Measurements from ENCODE around the gene BCAS3.

Gene BCAS3

GRCh38 chr17:60712675-60713074 is 35.0 kb downstream of the BCAS3 start:
- Histone ChIP-seq H3K27me3 (ENCODE audit: insufficient read depth, low read length) (no peaks in the 10 kb centered on the region), H3K4me3 (ENCODE audit: low read depth, low read length) (no peak overlapping the region), H4K8ac (ENCODE audit: low read depth, low read length) (no peak overlapping the region), H2BK5ac (ENCODE audit: low read depth, low read length, poor library complexity) (no peak overlapping the region), H3K79me2 (ENCODE audit: control insufficient read depth, insufficient read depth, low read length, poor library complexity) (no peaks in the 10 kb centered on the region), H3K27ac (ENCODE audit: low read depth, low read length) (no peak overlapping the region), H3K79me1 (ENCODE audit: low read length) (no peaks in the 10 kb centered on the region), H3K9me3 (ENCODE audit: insufficient read depth, low read depth, low read length) (no peaks in the 10 kb centered on the region), H2BK12ac (ENCODE audit: low read length) (no peak overlapping the region), H3K4me2 (ENCODE audit: low read length) (no peak overlapping the region), H3K9ac (ENCODE audit: low read length) (no peak overlapping the region), H2AFZ (ENCODE audit: insufficient read depth, low read length, poor library complexity) (no peak overlapping the region), H2AK5ac (ENCODE audit: low read length) (no peak overlapping the region), H4K12ac (ENCODE audit: low read depth, low read length) (no peak overlapping the region), H3K4ac (ENCODE audit: low read depth, low read length) (no peak overlapping the region), H4K91ac (ENCODE audit: low read depth, low read length) (no peak overlapping the region), H3K23ac (ENCODE audit: low read length) (no peak overlapping the region), H3K4me1 (ENCODE audit: control insufficient read depth in 1 of 2, insufficient read depth in 2 of 2, low read length in 2 of 2) (no peaks in the 10 kb centered on the region), H3K36me3 (ENCODE audit: control insufficient read depth in 1 of 2, insufficient read depth in 2 of 2, low read length in 2 of 2) (peaks cover 2 to 3% of the 10 kb centered on the region in 2 experiments), H3K14ac (ENCODE audit: low read length) (no peak overlapping the region), H2BK120ac (ENCODE audit: insufficient read depth, low read length, poor library complexity) (no peak overlapping the region), H3K18ac (ENCODE audit: low read length) (no peak overlapping the region)
- WGBS (ENCODE audit: extremely low coverage, insufficient coverage, insufficient read length) = no CpG with 5 or more reads among the region's 2 CpGs
- no peak for DNase-seq

- Histone ChIP-seq H2AK5ac (ENCODE audit: low read length) (no peak overlapping the region), H3K4me3 (ENCODE audit: low read depth, low read length) (no peak overlapping the region), H2AFZ (ENCODE audit: insufficient read depth, low read length, poor library complexity) (no peak overlapping the region), H4K8ac (ENCODE audit: low read depth, low read length) (no peak overlapping the region), H4K12ac (ENCODE audit: low read depth, low read length) (no peak overlapping the region), H3K23ac (ENCODE audit: low read length) (no peak overlapping the region), H3K36me3 (ENCODE audit: control insufficient read depth in 1 of 2, insufficient read depth in 2 of 2, low read length in 2 of 2) (peaks cover 1 to 2% of the 10 kb centered on the region in 2 experiments), H3K27me3 (ENCODE audit: insufficient read depth, low read length) (no peaks in the 10 kb centered on the region), H3K18ac (ENCODE audit: low read length) (no peak overlapping the region), H2BK120ac (ENCODE audit: insufficient read depth, low read length, poor library complexity) (no peak overlapping the region), H2BK12ac (ENCODE audit: low read length) (no peak overlapping the region), H3K4me2 (ENCODE audit: low read length) (no peak overlapping the region), H3K4ac (ENCODE audit: low read depth, low read length) (no peak overlapping the region), H2BK5ac (ENCODE audit: low read depth, low read length, poor library complexity) (no peak overlapping the region), H3K14ac (ENCODE audit: low read length) (no peak overlapping the region), H3K79me1 (ENCODE audit: low read length) (no peaks in the 10 kb centered on the region), H3K9ac (ENCODE audit: low read length) (no peak overlapping the region), H4K91ac (ENCODE audit: low read depth, low read length) (no peak overlapping the region), H3K9me3 (ENCODE audit: insufficient read depth, low read depth, low read length) (no peaks in the 10 kb centered on the region), H3K4me1 (ENCODE audit: control insufficient read depth in 1 of 2, insufficient read depth in 2 of 2, low read length in 2 of 2) (no peaks in the 10 kb centered on the region), H3K79me2 (ENCODE audit: control insufficient read depth, insufficient read depth, low read length, poor library complexity) (no peaks in the 10 kb centered on the region), H3K27ac (ENCODE audit: low read depth, low read length) (no peak overlapping the region)
- WGBS (ENCODE audit: extremely low coverage, insufficient coverage, insufficient read length) = no CpG with 5 or more reads among the region's 2 CpGs
- no peak for DNase-seq
Measured at GRCh38 chr17:60713608-60714007, 36.0 kb downstream of the BCAS3 start.

- H3K79me2 ChIP-seq (ENCODE audit: control insufficient read depth, insufficient read depth, low read length, poor library complexity) = no peaks in the 10 kb centered on the region
- H3K4ac ChIP-seq (ENCODE audit: low read depth, low read length) = no peak overlapping the region
- no peak overlapping the region for H3K27ac ChIP-seq (ENCODE audit: low read depth, low read length)
- no peak overlapping the region for H4K8ac ChIP-seq (ENCODE audit: low read depth, low read length)
- H3K18ac ChIP-seq (ENCODE audit: low read length) = no peak overlapping the region
- no peaks in the 10 kb centered on the region for H3K4me1 ChIP-seq (ENCODE audit: control insufficient read depth in 1 of 2, insufficient read depth in 2 of 2, low read length in 2 of 2)
- no peak overlapping the region for H2BK120ac ChIP-seq (ENCODE audit: insufficient read depth, low read length, poor library complexity)
- no peak overlapping the region for H4K12ac ChIP-seq (ENCODE audit: low read depth, low read length)
- H3K4me3 ChIP-seq (ENCODE audit: low read depth, low read length) = no peak overlapping the region
- no peaks in the 10 kb centered on the region for H3K27me3 ChIP-seq (ENCODE audit: insufficient read depth, low read length)
- no peak overlapping the region for H3K23ac ChIP-seq (ENCODE audit: low read length)
- no peak overlapping the region for H2AFZ ChIP-seq (ENCODE audit: insufficient read depth, low read length, poor library complexity)
- no peak for DNase-seq
- H2BK5ac ChIP-seq (ENCODE audit: low read depth, low read length, poor library complexity) = no peak overlapping the region
- H2BK12ac ChIP-seq (ENCODE audit: low read length) = no peak overlapping the region
- no peaks in the 10 kb centered on the region for H3K36me3 ChIP-seq (ENCODE audit: control insufficient read depth in 1 of 2, insufficient read depth in 2 of 2, low read length in 2 of 2)
- no peak overlapping the region for H3K14ac ChIP-seq (ENCODE audit: low read length)
- no peaks in the 10 kb centered on the region for H3K9me3 ChIP-seq (ENCODE audit: insufficient read depth, low read depth, low read length)
- WGBS (ENCODE audit: extremely low coverage, insufficient coverage, insufficient read length) = no CpG with 5 or more reads among the region's 1 CpG
- no peak overlapping the region for H4K91ac ChIP-seq (ENCODE audit: low read depth, low read length)
- H3K4me2 ChIP-seq (ENCODE audit: low read length) = no peak overlapping the region
- no peak overlapping the region for H2AK5ac ChIP-seq (ENCODE audit: low read length)
- H3K79me1 ChIP-seq (ENCODE audit: low read length) = no peaks in the 10 kb centered on the region
- H3K9ac ChIP-seq (ENCODE audit: low read length) = no peak overlapping the region
Measured at GRCh38 chr17:60716766-60717165, 39.1 kb downstream of the BCAS3 start.

- no peak overlapping the region for H2BK12ac ChIP-seq (ENCODE audit: low read length)
- H3K9ac ChIP-seq (ENCODE audit: low read length) = no peak overlapping the region
- no peaks in the 10 kb centered on the region for H3K36me3 ChIP-seq (ENCODE audit: control insufficient read depth in 1 of 2, insufficient read depth in 2 of 2, low read length in 2 of 2)
- no peak overlapping the region for H2AFZ ChIP-seq (ENCODE audit: insufficient read depth, low read length, poor library complexity)
- H4K91ac ChIP-seq (ENCODE audit: low read depth, low read length) = no peak overlapping the region
- H3K79me2 ChIP-seq (ENCODE audit: control insufficient read depth, insufficient read depth, low read length, poor library complexity) = no peaks in the 10 kb centered on the region
- no peaks in the 10 kb centered on the region for H3K79me1 ChIP-seq (ENCODE audit: low read length)
- no peaks in the 10 kb centered on the region for H3K9me3 ChIP-seq (ENCODE audit: insufficient read depth, low read depth, low read length)
- no peak overlapping the region for H3K4me3 ChIP-seq (ENCODE audit: low read depth, low read length)
- H3K4me1 ChIP-seq (ENCODE audit: control insufficient read depth in 1 of 2, insufficient read depth in 2 of 2, low read length in 2 of 2) = no peaks in the 10 kb centered on the region
- H2BK5ac ChIP-seq (ENCODE audit: low read depth, low read length, poor library complexity) = no peak overlapping the region
- no peak overlapping the region for H2AK5ac ChIP-seq (ENCODE audit: low read length)
- H3K27ac ChIP-seq (ENCODE audit: low read depth, low read length) = no peak overlapping the region
- no peak overlapping the region for H2BK120ac ChIP-seq (ENCODE audit: insufficient read depth, low read length, poor library complexity)
- no peak overlapping the region for H4K12ac ChIP-seq (ENCODE audit: low read depth, low read length)
- DNase-seq = no peak
- H3K4ac ChIP-seq (ENCODE audit: low read depth, low read length) = no peak overlapping the region
- WGBS (ENCODE audit: extremely low coverage, insufficient coverage, insufficient read length) = no CpG with 5 or more reads among the region's 9 CpGs
- H3K27me3 ChIP-seq (ENCODE audit: insufficient read depth, low read length) = no peaks in the 10 kb centered on the region
- no peak overlapping the region for H3K18ac ChIP-seq (ENCODE audit: low read length)
- no peak overlapping the region for H3K4me2 ChIP-seq (ENCODE audit: low read length)
- no peak overlapping the region for H4K8ac ChIP-seq (ENCODE audit: low read depth, low read length)
- no peak overlapping the region for H3K14ac ChIP-seq (ENCODE audit: low read length)
- H3K23ac ChIP-seq (ENCODE audit: low read length) = no peak overlapping the region
Measured at GRCh38 chr17:60717814-60718213, 40.2 kb downstream of the BCAS3 start.
